ENCODE data around the gene SLC6A9. TPM values are rescaled to one million over a fixed set of nuclear protein-coding genes. Genes with fewer than 3 reads are reported as not detected.
A peak's percentile ranks its signal among the peaks of the same experiment; 100 is the strongest.

The SLC6A9 gene
- total RNA-seq, 1 donor from 2014 or later = 24.3 TPM

DNA sequence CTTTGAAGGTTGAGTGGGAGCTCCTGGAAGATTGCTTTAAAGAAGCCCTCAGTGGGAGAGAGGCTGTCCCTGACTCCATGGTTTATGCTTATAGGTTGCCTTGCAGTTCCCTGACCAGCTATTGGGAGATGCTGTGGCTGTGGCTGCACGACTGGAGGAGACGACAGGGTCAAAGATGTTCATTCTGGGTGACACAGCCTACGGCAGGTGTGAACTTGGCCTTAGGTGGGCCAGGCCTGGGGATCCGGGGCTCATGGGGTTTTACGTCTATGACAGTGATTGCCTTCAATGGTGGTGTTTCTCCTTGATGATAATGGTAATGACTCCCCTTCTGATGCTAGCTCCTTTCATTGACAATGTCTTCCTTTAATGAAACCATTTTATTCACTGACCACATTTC is 60.8 kb downstream of the SLC6A9 start:
- intact Hi-C loops (cut with DNase I) = no loop called here
- no peak overlapping the region for H3K27ac ChIP-seq
- H3K4me3 ChIP-seq = peak overlapping the region; percentile 76 to 77
- DNase-seq (ENCODE audit: extremely low spot score in 2 of 2) = no peak
- H3K4me1 ChIP-seq = peaks cover 24% of the 10 kb centered on the region
- TF ChIP-seq, protein P1, sequence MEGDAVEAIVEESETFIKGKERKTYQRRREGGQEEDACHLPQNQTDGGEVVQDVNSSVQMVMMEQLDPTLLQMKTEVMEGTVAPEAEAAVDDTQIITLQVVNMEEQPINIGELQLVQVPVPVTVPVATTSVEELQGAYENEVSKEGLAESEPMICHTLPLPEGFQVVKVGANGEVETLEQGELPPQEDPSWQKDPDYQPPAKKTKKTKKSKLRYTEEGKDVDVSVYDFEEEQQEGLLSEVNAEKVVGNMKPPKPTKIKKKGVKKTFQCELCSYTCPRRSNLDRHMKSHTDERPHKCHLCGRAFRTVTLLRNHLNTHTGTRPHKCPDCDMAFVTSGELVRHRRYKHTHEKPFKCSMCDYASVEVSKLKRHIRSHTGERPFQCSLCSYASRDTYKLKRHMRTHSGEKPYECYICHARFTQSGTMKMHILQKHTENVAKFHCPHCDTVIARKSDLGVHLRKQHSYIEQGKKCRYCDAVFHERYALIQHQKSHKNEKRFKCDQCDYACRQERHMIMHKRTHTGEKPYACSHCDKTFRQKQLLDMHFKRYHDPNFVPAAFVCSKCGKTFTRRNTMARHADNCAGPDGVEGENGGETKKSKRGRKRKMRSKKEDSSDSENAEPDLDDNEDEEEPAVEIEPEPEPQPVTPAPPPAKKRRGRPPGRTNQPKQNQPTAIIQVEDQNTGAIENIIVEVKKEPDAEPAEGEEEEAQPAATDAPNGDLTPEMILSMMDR (IDR thresholded peaks at IDR 0.05) = no peak
- TF ChIP-seq POLR2AphosphoS5 (IDR thresholded peaks at IDR 0.05; ENCODE audit: insufficient read depth in 1 of 2, low read depth in 1 of 2) (no peak), POLR2A (IDR thresholded peaks at IDR 0.05) (no peak)
- no peaks in the 10 kb centered on the region for H3K9me3 ChIP-seq
- H3K36me3 ChIP-seq = peaks cover 0 to 9% of the 10 kb centered on the region in 2 donors
- no peaks in the 10 kb centered on the region for H3K27me3 ChIP-seq

DNA sequence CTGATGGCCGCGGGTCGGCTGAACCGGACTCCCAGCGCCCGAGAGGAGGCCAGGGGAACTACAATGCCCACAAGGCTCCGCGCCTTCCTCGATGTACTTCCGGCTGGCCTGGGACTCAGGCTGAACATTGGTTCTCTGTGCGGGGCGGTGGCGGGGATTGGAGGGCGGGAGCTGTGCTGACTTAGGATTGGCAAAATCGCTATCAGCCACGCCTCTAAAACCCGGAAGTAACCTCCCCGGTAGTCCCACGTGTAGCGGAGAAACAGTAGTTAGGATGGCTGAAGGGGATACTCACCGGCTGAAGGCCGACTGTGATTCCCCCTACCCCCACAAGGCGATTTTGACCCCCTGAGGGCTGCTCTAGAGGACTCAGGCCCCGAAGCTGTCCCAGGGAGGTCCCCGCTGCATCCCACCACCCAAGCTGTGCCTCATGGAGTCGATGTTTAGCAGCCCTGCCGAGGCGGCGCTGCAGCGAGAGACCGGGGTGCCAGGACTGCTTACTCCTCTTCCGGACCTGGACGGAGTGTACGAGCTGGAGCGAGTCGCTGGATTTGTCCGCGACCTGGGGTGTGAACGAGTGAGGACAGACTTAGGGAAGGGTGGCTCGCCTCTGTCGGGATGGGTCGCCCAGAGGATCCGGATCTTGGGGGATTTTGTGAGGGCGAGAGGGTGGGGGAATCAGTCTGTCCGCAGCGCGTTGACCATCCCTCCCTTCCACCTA is 61.4 kb downstream of the SLC6A9 start, which contains the start of gene DPH2:
TSS of gene DPH2 (plus strand) at position 265 of the 721 bp plus-strand sequence. CDS start at position 431, 166 bp downstream.
- Histone ChIP-seq H3K36me3 (peaks cover 0 to 9% of the 10 kb centered on the region in 2 donors), H3K4me1 (peaks cover 21% of the 10 kb centered on the region), H3K4me3 (peak within 1 kb of the TSS; percentile 76 to 77), H3K9me3 (no peaks in the 10 kb centered on the region), H3K27me3 (no peaks in the 10 kb centered on the region), H3K27ac (no peak within 1 kb of the TSS)
- TF ChIP-seq POLR2A (IDR thresholded peaks at IDR 0.05) (no peak), POLR2AphosphoS5 (IDR thresholded peaks at IDR 0.05; ENCODE audit: insufficient read depth in 1 of 2, low read depth in 1 of 2) (peak; percentile 66 to 89)
- DNase-seq (ENCODE audit: extremely low spot score in 2 of 2) = peak in 1 of 2 donors; percentile 97
- intact Hi-C loops (cut with DNase I) = no loop called here

DNA sequence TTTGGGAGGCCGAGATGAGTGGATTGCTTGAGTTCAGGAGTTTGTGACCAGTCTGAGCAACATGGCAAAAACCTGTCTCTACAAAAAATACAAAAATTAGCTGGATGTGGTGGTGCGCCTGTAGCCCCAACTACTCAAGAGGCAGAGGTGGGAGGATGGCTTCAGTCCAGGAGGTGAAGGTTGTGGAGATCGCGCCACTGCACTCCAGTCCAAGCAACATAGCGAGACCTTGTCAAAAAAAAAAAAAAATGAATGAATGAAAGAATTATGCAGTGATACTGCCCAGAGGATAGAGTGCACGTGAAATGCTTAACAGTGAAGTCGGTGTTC is 61.9 kb downstream of the SLC6A9 start:
- H3K4me3 ChIP-seq = peak overlapping the region; percentile 76 to 77
- H3K27ac ChIP-seq = no peak overlapping the region
- intact Hi-C loops (cut with DNase I) = no loop called here
- no peaks in the 10 kb centered on the region for H3K9me3 ChIP-seq
- DNase-seq (ENCODE audit: extremely low spot score in 2 of 2) = no peak
- H3K27me3 ChIP-seq = no peaks in the 10 kb centered on the region
- peaks cover 0 to 9% of the 10 kb centered on the region in 2 donors for H3K36me3 ChIP-seq
- TF ChIP-seq POLR2AphosphoS5 (IDR thresholded peaks at IDR 0.05; ENCODE audit: insufficient read depth in 1 of 2, low read depth in 1 of 2) = no peak
- TF ChIP-seq, protein P1 (IDR thresholded peaks at IDR 0.05) = no peak
- TF ChIP-seq POLR2A (IDR thresholded peaks at IDR 0.05) = no peak
- peaks cover 19% of the 10 kb centered on the region for H3K4me1 ChIP-seq

DNA sequence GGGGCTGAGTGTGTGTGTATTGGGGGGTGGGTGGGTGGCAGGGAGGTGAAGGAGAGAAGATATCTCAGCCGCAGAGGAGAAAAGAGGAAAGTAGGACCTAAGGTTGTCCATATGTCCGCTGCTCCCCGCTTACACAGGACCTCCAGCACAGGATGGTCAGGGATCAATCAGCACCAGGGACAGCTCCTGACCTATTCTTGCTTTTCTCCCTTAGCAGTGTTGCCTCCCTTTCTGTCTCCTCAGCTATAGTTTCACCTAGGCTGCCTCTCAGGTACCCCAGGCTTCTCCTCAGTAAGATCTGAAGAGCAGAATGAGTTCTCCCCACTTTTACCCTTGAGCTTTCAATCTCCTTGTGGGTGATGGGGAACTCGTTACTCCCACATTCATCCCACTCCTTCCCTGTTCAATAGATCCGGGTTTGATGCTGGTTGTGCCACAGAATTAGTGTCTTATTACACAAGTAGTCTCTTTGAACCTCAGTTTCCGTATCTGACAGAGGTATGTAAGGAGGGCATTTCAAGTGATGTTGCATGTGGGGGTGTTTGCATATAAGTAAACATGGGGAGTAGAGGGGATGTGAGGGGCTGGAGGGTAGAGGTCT is 62.8 kb downstream of the SLC6A9 start:
- intact Hi-C loops (cut with DNase I) = no loop called here
- Histone ChIP-seq H3K27me3 (no peaks in the 10 kb centered on the region), H3K36me3 (peaks cover 0 to 9% of the 10 kb centered on the region in 2 donors), H3K4me3 (no peak overlapping the region), H3K27ac (no peak overlapping the region), H3K4me1 (peaks cover 12% of the 10 kb centered on the region), H3K9me3 (no peaks in the 10 kb centered on the region)
- TF ChIP-seq, protein P1 (IDR thresholded peaks at IDR 0.05) = no peak
- no peak for DNase-seq (ENCODE audit: extremely low spot score in 2 of 2)

DNA sequence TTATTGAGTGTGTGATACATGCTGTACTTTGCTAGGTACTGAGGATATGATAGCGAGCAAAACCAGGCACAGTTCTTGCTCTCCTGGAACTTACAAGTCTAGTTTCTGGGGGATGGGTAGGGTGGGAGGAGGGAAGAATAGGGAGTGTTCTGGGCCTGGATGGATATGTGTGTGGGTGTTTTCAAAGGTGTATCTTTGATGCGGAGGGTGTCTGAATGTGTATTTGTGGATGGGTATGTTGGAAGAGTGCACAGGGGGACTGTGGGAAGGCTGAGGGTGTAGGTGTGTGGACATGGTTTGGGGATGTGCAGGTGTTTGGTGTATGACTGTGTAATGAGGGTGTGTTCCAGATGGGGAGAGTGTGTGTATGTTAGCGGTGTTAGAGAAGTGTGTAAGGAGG is 65.9 kb downstream of the SLC6A9 start:
- Histone ChIP-seq H3K27me3 (no peaks in the 10 kb centered on the region), H3K4me1 (peaks cover 4% of the 10 kb centered on the region), H3K36me3 (peaks cover 0 to 8% of the 10 kb centered on the region in 2 donors), H3K4me3 (no peak overlapping the region), H3K9me3 (no peaks in the 10 kb centered on the region), H3K27ac (no peak overlapping the region)
- TF ChIP-seq POLR2A (IDR thresholded peaks at IDR 0.05) (no peak), POLR2AphosphoS5 (IDR thresholded peaks at IDR 0.05; ENCODE audit: insufficient read depth in 1 of 2, low read depth in 1 of 2) (no peak)
- TF ChIP-seq, protein P1 (IDR thresholded peaks at IDR 0.05) = no peak
- DNase-seq (ENCODE audit: extremely low spot score in 2 of 2) = no peak
- intact Hi-C loops (cut with DNase I) = no loop called here
